NCI-H748 (cell line): ENCODE measurements around the gene SETDB2.

ENCODE experiments used
- DNase-seq: peaks from one replicate; lab custom pipeline; 2025; ENCODE audit not compliant: unreplicated experiment; lab: John Stamatoyannopoulos, UW

SETDB2 gene

GRCh38 chr13:49532593-49532992 is 88.5 kb downstream of the SETDB2 start:
- DNase-seq: no peak

GRCh38 chr13:49533011-49533410 is 88.9 kb downstream of the SETDB2 start:
- no peak for DNase-seq

GRCh38 chr13:49533591-49534269 is 89.7 kb downstream of the SETDB2 start:
- no peak for DNase-seq

DNA sequence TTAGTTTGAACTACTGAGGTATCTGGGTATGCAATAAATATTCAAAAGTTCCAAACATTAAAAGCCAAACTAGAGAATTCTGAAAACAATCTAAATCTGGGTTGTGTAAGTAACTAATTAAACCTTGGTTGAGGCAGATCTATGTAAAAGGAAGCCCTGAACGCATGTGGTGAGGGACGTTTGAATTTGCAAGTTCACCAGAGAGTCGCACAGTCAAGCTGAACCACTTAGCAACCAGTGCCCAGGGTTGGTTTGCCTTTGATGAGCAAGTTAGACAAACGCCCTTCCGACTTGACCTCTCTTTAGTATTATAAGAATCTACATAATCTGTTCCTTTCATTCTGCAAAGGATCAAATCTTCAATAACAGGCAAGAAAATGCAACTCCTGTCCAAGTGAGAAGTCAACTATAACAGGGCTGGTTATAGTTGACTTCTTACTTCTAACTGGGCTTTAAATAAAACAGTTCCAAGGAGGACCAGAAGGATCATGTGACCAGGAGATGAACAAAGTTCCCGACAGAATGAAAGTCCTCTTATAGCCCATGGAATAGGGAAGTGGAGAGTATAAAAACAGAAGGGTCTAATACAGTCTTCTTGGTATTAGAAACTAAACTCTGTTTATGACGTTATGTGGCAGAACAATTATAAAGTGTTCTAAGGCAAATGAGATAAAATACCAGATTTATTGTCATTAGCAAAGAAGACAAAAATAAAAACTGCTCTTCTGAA is 92.2 kb downstream of the SETDB2 start:
- no peak for DNase-seq

DNA sequence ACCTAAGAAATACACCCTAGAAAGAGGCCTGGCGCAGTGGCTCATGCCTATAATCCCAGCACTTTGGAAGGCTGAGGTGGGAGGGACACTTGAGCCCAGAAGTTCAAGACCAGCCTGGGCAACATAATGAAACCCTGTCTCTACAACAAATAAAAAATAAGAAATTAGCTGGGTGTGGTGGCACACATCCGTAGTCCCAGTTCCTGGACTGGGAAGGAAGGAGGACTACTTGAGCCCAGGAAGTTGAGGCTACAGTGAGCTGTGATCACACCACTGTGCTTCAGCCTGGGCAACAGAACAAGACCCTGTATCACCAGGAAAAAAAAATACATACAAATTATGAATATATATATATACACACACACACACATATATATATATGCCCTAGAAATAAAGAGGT is 94.3 kb downstream of the SETDB2 start:
- DNase-seq: no peak

DNA sequence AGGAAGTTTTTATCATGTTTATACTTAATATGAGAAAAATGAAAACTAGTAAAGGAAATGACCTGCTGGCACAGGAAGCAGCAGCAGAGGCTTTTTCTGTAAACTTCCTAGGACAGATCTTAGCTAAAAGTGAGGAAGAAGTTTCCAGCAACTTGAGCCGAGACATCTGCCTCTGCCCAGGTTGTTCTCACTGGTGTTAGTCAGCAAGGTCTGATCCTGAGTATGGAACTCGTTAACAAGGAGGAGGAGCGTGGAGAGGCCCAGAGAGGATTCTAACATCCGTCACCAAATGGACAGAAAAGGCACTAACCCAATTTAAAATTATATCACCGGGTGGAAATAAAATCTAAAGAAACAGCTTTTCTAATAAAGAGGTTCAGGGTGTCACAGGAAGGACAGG is 95.2 kb downstream of the SETDB2 start:
- DNase-seq: no peak

- DNase-seq: no peak
These were observed 95.7 kb downstream of the SETDB2 start for GRCh38 chr13:49539746-49540145.

DNA sequence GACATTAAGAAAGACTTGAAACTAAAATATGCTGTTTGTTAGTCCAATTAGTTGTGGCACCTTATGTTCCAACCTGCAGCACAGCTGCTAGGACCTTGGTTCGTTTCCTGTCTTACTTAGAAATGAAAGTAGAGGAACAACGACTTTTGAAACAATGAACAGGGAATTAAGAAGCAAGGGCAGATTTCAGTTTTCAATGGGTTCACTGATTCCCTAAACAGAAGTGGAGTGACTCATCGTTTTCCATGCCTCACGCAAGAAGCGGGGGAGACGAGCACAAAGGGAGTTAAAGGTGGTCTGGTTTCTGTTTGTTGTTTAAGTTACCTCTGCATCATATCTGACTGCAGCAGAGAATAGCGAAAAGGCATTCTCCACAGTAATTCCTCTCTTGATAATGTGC is 96.5 kb downstream of the SETDB2 start:
- no peak for DNase-seq

DNA sequence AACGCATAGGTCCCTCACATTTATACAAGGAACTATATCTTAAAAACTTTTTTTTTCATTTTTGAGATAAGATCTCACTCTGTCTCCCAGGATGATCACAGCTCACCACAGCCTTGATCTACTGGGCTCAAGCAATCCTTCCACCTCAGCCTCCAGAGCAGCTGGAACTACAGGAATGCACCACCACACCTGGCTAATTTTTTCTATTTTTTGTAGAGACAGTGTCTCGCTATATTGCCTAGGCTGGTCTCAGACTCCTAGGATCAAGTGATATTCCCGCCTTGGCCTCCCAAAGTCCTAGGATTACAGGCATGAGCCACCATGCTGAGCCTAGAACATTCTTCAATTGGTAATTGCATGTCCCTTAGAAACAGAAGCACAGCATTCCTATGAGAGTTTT is 99.6 kb downstream of the SETDB2 start:
- DNase-seq: no peak
